ENCODE results near the gene WDR11. TPM values are rescaled to one million over a fixed set of nuclear protein-coding genes. Genes with fewer than 3 reads are reported as not detected.

Gene WDR11
- polyA plus RNA-seq, 1 experiment = 68.2 TPM

DNA sequence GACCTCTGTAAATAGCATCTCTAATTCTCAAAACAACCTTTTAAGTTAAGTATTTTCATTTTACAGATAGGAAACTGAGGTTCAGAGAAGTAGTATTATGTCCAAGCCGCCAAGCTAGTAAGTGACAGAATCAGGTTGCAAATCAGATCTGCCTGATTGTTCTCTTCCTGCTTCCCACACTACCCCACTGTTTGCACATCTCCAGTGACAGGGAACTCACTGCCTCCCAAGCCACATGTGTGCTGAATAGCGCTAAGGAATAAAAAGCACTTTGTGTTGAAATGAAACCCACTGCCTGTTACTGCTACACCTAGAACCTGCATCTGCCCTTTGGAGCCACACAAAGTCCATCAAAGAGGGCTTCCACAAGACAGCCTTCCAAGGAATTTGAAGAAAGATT, 45.1 kb upstream of the WDR11 start:
- TF ChIP-seq, protein P1, sequence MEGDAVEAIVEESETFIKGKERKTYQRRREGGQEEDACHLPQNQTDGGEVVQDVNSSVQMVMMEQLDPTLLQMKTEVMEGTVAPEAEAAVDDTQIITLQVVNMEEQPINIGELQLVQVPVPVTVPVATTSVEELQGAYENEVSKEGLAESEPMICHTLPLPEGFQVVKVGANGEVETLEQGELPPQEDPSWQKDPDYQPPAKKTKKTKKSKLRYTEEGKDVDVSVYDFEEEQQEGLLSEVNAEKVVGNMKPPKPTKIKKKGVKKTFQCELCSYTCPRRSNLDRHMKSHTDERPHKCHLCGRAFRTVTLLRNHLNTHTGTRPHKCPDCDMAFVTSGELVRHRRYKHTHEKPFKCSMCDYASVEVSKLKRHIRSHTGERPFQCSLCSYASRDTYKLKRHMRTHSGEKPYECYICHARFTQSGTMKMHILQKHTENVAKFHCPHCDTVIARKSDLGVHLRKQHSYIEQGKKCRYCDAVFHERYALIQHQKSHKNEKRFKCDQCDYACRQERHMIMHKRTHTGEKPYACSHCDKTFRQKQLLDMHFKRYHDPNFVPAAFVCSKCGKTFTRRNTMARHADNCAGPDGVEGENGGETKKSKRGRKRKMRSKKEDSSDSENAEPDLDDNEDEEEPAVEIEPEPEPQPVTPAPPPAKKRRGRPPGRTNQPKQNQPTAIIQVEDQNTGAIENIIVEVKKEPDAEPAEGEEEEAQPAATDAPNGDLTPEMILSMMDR (IDR thresholded peaks at IDR 0.05; ENCODE audit: insufficient read depth, low read depth, low read length) = no peak
- H3K4me3 ChIP-seq (ENCODE audit: low read depth, low read length) = no peak overlapping the region
- DNase-seq (ENCODE audit: low read depth) = no peak
- no peaks in the 10 kb centered on the region for H3K27me3 ChIP-seq (ENCODE audit: control insufficient read depth, insufficient read depth, low read length)
- CTCF ChIA-PET = no interaction called here
- no peaks in the 10 kb centered on the region for H3K36me3 ChIP-seq (ENCODE audit: control insufficient read depth, insufficient read depth, low read length)
- POLR2A ChIA-PET = no interaction called here

DNA sequence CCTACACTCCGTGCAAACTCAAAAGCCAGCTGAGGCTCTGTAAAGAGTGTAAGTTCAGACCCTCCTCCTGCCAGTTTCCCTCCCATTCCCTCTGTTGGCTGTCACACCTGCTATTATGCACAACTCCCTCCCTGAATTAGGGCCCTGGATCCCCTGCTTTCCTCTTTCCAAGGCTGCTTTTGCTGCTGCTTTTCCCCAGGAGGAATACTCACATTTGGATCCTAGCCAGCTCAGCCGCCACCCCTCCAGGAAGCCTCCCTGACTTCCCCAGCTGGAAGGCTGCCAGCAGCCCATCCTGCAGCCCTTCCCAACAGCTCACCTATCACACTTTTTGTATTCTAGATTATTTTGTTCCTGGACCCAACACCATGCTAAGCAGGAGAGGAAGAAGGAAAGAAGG, 40.9 kb upstream of the WDR11 start:
- ChIA-PET CTCF (no interaction called here), POLR2A (no interaction called here)
- TF ChIP-seq, protein P1 (IDR thresholded peaks at IDR 0.05; ENCODE audit: insufficient read depth, low read depth, low read length) = no peak
- H3K4me3 ChIP-seq (ENCODE audit: low read depth, low read length) = no peak overlapping the region
- no peaks in the 10 kb centered on the region for H3K27me3 ChIP-seq (ENCODE audit: control insufficient read depth, insufficient read depth, low read length)
- H3K36me3 ChIP-seq (ENCODE audit: control insufficient read depth, insufficient read depth, low read length) = no peaks in the 10 kb centered on the region
- no peak for DNase-seq (ENCODE audit: low read depth)

DNA sequence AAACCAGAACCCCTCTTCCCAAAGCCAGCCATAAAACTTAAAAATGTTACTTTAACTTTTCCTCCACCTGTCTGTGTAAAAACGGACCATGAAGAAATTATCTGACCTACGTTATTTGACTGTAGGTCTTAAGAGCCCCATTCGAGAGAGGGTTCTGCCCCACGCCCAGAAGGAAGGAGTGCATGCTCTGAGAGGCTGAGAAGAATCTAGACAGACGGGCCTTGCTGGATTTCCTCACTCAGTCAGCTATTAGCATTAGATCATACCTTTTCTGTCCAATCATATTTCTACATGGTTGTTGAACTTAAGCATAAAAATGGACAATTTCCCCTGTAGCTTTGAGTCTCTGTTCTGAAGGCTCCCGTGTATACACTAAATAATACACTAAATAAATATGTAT, 38.1 kb upstream of the WDR11 start:
- no peaks in the 10 kb centered on the region for H3K36me3 ChIP-seq (ENCODE audit: control insufficient read depth, insufficient read depth, low read length)
- DNase-seq (ENCODE audit: low read depth) = no peak
- H3K4me3 ChIP-seq (ENCODE audit: low read depth, low read length) = no peak overlapping the region
- TF ChIP-seq, protein P1 (IDR thresholded peaks at IDR 0.05; ENCODE audit: insufficient read depth, low read depth, low read length) = no peak
- H3K27me3 ChIP-seq (ENCODE audit: control insufficient read depth, insufficient read depth, low read length) = no peaks in the 10 kb centered on the region
- CTCF ChIA-PET = no interaction called here
- POLR2A ChIA-PET = no interaction called here

DNA sequence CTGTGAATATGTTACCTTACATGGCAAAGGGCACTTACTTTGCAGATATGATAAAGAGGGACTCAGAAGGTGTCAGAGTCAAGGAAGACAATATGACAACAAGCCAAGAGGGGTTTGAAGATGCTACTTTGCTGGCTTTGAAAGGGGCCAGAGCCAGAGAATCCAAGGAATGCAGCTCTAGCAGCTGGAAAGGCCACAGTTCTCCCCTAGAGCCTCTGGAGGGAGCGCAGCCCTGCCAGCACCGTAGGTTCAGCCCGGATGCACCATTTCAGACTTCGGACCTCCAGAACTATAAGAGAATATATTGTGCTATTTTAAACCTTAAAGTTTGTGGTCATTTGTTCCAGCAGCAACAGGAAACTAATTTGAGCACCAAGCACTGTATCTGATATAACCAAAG, 32.9 kb upstream of the WDR11 start:
- H3K27me3 ChIP-seq (ENCODE audit: control insufficient read depth, insufficient read depth, low read length) = no peaks in the 10 kb centered on the region; the same call in 1 of the 2 replicates
- CTCF ChIA-PET = no interaction called here

DNA sequence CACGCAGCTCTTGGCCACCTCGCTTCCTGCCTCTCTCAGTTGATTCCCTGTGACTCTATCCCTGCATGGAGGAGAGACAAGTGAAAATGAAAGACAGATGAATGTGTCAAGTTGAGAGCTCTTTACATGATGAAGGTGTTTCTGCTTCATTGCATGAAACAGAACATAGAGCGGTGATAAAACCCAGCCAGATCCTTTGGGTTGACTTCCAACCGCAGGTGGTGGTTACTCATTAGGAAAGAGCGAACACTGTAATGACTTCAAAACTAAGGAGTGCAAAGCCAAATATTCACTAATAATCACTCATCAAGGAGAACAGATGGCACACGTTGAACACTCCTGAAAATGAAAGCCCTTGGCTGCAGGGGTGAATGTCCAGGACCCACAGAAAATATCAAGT, 31.8 kb upstream of the WDR11 start:
- Histone ChIP-seq H3K4me3 (ENCODE audit: low read depth, low read length) (no peak overlapping the region), H3K27me3 (ENCODE audit: control insufficient read depth, insufficient read depth, low read length) (no peaks in the 10 kb centered on the region; the same call in 1 of the 2 replicates), H3K36me3 (ENCODE audit: control insufficient read depth, insufficient read depth, low read length) (no peaks in the 10 kb centered on the region)
- TF ChIP-seq, protein P1 (IDR thresholded peaks at IDR 0.05; ENCODE audit: insufficient read depth, low read depth, low read length) = no peak
- ChIA-PET CTCF (no interaction called here), POLR2A (no interaction called here)
- DNase-seq (ENCODE audit: low read depth) = no peak

More for the DNA sequence above, 32.9 kb upstream of the WDR11 start:
- no peak for DNase-seq (ENCODE audit: low read depth)
- POLR2A ChIA-PET = no interaction called here
- Histone ChIP-seq H3K4me3 (ENCODE audit: low read depth, low read length) (no peak overlapping the region), H3K36me3 (ENCODE audit: control insufficient read depth, insufficient read depth, low read length) (no peaks in the 10 kb centered on the region)
- TF ChIP-seq, protein P1 (IDR thresholded peaks at IDR 0.05; ENCODE audit: insufficient read depth, low read depth, low read length) = no peak
